Glutamatergic neuron (in vitro differentiated cells): Measurements from ENCODE around the gene PITPNM1. TPM values are rescaled to one million over a fixed set of nuclear protein-coding genes. Genes with fewer than 3 reads are reported as not detected.

Experiments used
- DNase-seq: peaks from one replicate; pipeline ENCODE4 v3.0.0; 2022
- H3K27ac Mint-ChIP-seq: one replicate; pipeline ENCODE4 v1.8.0; 2020; ENCODE audit warnings: mild to moderate bottlenecking, mixed read lengths, inconsistent platforms; ENCODE audit not compliant: unreplicated experiment
- H3K27me3 Mint-ChIP-seq: one replicate; pipeline ENCODE4 v1.8.0; 2020; ENCODE audit warnings: mild to moderate bottlenecking, moderate library complexity, mixed read lengths, inconsistent platforms; ENCODE audit not compliant: unreplicated experiment
- H3K36me3 Mint-ChIP-seq: one replicate; pipeline ENCODE4 v1.8.0; 2020; ENCODE audit warnings: mild to moderate bottlenecking, mixed read lengths, inconsistent platforms; ENCODE audit not compliant: unreplicated experiment
- H3K4me1 Mint-ChIP-seq: one replicate; pipeline ENCODE4 v1.8.0; 2020; ENCODE audit warnings: mild to moderate bottlenecking, low read depth, mixed read lengths, inconsistent platforms; ENCODE audit not compliant: unreplicated experiment
- H3K4me3 Mint-ChIP-seq: one replicate; pipeline ENCODE4 v1.8.0; 2020; ENCODE audit warnings: mild to moderate bottlenecking, mixed read lengths, inconsistent platforms; ENCODE audit not compliant: unreplicated experiment
- H3K9me3 Mint-ChIP-seq: one replicate; pipeline ENCODE4 v1.8.0; 2020; ENCODE audit warnings: mild to moderate bottlenecking, moderate library complexity, mixed read lengths, inconsistent platforms; ENCODE audit not compliant: unreplicated experiment
- total RNA-seq: library from RNA; stranded (reverse); fragmentation: NEBNext Ultra II Directional; extraction: Animal tissue kit (Norgen Biotek cat#: 25700); gene quantifications from one replicate; pipeline ENCODE4 v1.2.1, GENCODE V29; 2021; ENCODE audit not compliant: unreplicated experiment
- TF ChIP-seq, protein P1 (sequence below): fragments of 200-600 bp; sonication (generic); IDR thresholded peaks from one replicate; pipeline ENCODE4 v1.5.0; 2021; ENCODE audit not compliant: partially characterized antibody, unreplicated experiment

PITPNM1 gene
- total RNA-seq, 1 donor from 2014 or later: 25.6 TPM

DNA sequence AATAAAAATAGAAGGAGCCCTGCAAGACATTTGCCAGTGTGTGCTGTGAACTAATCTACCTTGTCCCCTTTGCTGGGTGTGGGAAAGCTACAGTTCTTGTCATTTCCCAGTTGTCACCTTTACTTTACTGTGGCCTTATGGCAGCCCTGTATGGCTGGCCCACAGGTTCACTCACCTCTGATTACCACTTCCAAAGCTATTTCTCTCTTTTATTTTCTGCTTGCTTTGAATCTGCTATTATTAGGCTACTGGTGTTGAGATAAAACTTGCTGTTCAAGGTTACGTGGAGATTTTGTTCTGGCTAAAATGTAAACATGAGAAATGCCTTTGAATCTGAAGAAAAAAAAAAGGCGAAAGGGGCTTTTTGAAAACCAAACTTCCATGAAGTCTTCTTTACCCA lies 27.7 kb upstream of the PITPNM1 start:
- Mint-ChIP-seq H3K27me3 (peaks cover 1% of the 10 kb centered on the region), H3K4me1 (no peaks in the 10 kb centered on the region), H3K27ac (no peak overlapping the region), H3K9me3 (peaks cover 5% of the 10 kb centered on the region), H3K4me3 (no peak overlapping the region), H3K36me3 (peaks cover 17% of the 10 kb centered on the region)
- TF ChIP-seq, protein P1, sequence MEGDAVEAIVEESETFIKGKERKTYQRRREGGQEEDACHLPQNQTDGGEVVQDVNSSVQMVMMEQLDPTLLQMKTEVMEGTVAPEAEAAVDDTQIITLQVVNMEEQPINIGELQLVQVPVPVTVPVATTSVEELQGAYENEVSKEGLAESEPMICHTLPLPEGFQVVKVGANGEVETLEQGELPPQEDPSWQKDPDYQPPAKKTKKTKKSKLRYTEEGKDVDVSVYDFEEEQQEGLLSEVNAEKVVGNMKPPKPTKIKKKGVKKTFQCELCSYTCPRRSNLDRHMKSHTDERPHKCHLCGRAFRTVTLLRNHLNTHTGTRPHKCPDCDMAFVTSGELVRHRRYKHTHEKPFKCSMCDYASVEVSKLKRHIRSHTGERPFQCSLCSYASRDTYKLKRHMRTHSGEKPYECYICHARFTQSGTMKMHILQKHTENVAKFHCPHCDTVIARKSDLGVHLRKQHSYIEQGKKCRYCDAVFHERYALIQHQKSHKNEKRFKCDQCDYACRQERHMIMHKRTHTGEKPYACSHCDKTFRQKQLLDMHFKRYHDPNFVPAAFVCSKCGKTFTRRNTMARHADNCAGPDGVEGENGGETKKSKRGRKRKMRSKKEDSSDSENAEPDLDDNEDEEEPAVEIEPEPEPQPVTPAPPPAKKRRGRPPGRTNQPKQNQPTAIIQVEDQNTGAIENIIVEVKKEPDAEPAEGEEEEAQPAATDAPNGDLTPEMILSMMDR: no peak
- no peak for DNase-seq

DNA sequence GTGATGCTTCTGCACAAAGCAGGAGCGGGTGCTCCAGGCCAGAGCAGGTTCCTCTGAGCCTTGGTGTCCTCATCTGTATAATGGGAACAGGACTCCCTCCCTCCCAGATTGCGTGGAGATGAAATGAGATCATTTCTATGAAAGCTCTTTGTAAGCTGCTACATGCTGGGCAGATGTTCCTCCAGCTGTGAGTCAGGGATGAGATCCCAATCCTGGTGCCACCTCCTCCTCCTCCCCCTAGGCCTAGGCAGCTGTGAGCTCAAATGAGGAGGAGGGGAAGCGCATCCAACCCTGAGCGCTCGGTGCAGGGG lies 25.1 kb upstream of the PITPNM1 start:
- DNase-seq: no peak
- H3K9me3 Mint-ChIP-seq: peaks cover 3% of the 10 kb centered on the region
- TF ChIP-seq, protein P1: no peak
- no peak overlapping the region for H3K27ac Mint-ChIP-seq
- peaks cover 6% of the 10 kb centered on the region for H3K27me3 Mint-ChIP-seq
- H3K4me1 Mint-ChIP-seq: no peaks in the 10 kb centered on the region
- peaks cover 16% of the 10 kb centered on the region for H3K36me3 Mint-ChIP-seq
- H3K4me3 Mint-ChIP-seq: no peak overlapping the region

DNA sequence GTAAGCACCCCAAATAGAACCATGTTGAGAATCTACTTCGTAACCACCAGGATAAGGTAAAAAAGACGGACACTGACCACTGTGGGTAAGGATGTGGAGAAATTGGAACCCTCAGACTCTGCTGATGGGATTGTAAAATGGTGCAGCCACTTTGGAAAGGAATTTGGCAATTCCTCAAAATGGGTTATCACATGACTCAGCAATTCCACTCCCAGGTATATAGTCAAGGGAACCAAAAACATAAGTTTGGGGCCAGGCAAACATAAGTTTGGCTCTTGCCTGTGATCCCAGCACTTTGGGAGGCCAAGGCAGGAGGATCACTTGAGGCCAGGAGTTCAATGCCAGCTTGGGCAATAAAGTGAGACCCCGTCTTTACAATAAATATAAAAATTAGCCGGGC lies 23.2 kb upstream of the PITPNM1 start:
- H3K27me3 Mint-ChIP-seq: peaks cover 6% of the 10 kb centered on the region
- TF ChIP-seq, protein P1: no peak
- peaks cover 9% of the 10 kb centered on the region for H3K36me3 Mint-ChIP-seq
- H3K9me3 Mint-ChIP-seq: peaks cover 7% of the 10 kb centered on the region
- no peak overlapping the region for H3K27ac Mint-ChIP-seq
- no peak overlapping the region for H3K4me3 Mint-ChIP-seq
- DNase-seq: no peak
- peaks cover 3% of the 10 kb centered on the region for H3K4me1 Mint-ChIP-seq

DNA sequence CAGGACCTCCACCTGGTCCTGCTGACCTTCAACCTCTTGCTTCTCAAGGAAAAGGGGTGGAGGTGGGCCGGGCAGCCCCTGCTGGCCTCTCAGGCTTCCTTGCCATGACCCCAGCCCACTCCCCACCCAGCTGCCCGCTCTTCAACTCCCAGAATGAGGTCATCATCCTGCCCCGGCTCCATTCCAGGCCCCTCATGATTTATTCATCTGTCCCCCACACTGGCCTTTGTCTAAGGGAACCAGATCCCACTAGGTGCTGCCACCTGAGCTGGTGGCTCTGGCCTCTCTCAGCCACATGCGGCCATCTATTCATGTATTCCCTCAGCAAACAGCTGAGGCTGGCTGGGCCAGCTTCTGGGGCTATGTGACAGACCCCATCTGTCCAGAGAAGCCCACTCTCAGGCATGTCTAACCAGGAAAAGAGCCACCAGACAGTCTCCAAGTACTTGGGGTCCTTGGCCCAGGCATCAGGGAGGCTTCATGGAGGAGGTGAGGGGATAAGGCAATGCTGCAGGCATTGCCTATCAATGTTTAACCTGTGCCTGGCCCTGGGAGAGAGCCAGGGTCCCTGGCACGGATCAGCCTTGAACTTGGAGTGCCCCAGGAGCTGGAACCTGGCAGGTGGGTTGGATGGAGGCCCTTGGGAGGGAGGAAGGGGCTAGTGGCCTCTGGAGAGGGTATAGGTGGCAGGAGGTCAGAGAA lies 20.3 kb upstream of the PITPNM1 start:
- DNase-seq: no peak
- peaks cover 7% of the 10 kb centered on the region for H3K9me3 Mint-ChIP-seq
- no peak overlapping the region for H3K27ac Mint-ChIP-seq
- TF ChIP-seq, protein P1: no peak
- H3K36me3 Mint-ChIP-seq: peaks cover 4% of the 10 kb centered on the region
- H3K27me3 Mint-ChIP-seq: peaks cover 8% of the 10 kb centered on the region
- H3K4me1 Mint-ChIP-seq: peaks cover 3% of the 10 kb centered on the region
- no peak overlapping the region for H3K4me3 Mint-ChIP-seq

DNA sequence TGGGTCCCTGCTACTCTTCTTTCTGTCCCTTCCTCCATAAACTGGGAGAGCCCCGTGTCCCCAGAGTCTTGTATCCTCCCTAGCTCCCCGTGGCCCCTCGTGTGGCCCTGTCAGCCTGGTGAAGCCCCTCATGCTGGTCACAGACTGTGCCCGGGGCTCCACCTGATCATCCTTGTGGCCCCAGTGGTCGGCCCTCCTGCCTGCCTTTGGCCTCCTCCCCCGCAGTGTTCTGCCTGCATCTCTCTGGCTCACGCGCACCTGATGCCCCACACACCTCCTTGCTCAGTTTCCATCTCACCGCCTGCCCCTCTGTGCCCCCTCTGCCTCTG lies 19.3 kb upstream of the PITPNM1 start:
- no peak overlapping the region for H3K4me3 Mint-ChIP-seq
- H3K4me1 Mint-ChIP-seq: peaks cover 3% of the 10 kb centered on the region
- H3K9me3 Mint-ChIP-seq: peaks cover 7% of the 10 kb centered on the region
- peaks cover 8% of the 10 kb centered on the region for H3K27me3 Mint-ChIP-seq
- DNase-seq: no peak
- TF ChIP-seq, protein P1: no peak
- no peak overlapping the region for H3K27ac Mint-ChIP-seq
- H3K36me3 Mint-ChIP-seq: peaks cover 4% of the 10 kb centered on the region
